Activated CD4-positive, alpha-beta T cell treated with anti-CD3 and anti-CD28 coated beads, Interleukin-2, amount 50 U/mL, for 48 hours (primary cell): ENCODE results near the gene TBX4.
A peak's percentile ranks its signal among the peaks of the same experiment; 100 is the strongest.

Experiments used
- DNase-seq, 2 experiments: peaks; one replicate each; pipeline ENCODE4 v3.0.0-alpha.2; 2020

Gene TBX4

DNA sequence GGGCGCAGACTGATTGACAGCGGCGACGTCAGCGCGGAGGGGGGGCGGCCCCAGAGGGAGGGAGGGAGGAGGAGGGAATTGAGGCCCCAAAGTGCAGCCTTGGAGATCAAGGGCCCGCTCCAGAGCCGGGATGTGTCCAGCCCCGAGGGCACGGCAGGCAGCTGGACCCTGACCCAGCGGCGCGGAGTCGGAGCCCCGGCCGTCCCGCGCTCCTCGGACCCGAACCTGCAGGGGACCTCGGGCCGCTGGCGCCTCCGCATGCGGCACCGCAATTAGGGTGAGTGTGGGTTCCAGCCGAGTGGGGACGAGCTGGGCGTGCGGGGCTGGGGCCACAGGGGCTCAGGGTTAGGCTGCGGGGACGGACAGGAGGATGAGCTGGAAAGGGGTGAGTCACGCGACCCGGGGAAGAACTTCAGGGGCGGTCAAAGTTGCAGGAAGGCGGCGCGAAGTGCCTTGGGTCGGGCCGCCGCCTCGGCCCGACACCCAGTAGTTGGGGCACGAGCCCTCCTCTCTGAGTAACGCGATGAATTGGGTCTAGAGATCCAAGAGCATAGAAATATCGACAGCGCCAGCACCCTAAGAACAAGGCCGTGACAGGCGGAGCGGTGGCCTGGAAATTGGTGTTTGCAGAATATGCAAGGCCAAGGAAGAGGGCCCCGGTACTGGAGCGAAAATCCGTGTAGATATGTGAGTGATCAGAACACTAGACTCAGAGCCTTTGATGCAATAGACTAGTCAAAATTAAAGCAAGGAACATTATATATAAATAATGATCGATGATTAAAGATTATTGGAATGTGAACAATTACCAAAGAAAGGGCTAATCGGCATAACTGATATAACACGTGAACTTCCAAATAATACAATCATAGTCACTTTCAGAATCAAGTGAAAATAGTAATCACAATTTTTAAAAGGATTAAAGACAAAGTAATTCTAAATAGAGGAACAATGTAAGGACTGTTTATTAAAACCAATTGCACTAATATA lies at the start of gene TBX4:
Gene TBX4, plus strand, starts transcription at position 122 of the 990 bp plus-strand sequence. CDS start 4,069 bp downstream, outside the sequence.
- no peak for DNase-seq

DNA sequence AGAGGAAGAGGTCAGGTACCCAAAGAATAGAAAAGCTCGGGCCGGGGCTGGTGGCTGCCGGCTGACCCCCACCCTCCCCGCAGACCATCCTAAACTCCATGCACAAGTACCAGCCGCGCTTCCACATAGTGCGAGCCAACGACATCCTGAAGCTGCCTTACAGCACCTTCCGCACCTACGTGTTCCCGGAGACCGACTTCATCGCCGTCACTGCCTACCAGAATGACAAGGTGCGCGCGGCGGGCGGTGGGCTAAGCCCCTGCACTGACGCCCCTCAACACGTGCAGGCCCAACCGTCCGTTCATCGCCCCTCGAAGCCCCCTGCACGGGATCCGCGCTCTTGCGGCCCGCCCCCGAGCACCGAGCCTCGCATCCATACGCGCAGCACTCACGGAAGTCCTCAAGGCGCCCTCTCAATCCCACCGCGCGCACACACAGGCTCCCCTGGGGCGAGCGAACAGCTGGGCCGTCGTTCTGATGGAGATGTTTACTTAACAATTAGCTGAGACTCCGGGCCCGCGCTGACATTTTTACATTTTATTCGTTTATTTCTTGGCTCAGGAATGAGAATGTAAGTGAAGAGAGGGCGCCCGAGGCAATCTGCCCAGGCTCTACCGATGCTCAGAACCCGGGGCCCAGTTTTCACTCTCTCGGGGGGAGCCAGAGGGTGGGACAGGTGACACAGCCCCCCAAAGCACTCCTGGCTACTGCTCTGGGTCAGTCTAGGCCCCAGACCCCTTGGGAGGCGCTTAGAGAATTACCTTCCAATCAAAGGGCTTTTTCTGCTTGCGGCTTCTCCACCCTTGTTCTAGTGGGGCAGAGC lies 49.0 kb upstream of the TBX4 start:
- DNase-seq = no peak

DNA sequence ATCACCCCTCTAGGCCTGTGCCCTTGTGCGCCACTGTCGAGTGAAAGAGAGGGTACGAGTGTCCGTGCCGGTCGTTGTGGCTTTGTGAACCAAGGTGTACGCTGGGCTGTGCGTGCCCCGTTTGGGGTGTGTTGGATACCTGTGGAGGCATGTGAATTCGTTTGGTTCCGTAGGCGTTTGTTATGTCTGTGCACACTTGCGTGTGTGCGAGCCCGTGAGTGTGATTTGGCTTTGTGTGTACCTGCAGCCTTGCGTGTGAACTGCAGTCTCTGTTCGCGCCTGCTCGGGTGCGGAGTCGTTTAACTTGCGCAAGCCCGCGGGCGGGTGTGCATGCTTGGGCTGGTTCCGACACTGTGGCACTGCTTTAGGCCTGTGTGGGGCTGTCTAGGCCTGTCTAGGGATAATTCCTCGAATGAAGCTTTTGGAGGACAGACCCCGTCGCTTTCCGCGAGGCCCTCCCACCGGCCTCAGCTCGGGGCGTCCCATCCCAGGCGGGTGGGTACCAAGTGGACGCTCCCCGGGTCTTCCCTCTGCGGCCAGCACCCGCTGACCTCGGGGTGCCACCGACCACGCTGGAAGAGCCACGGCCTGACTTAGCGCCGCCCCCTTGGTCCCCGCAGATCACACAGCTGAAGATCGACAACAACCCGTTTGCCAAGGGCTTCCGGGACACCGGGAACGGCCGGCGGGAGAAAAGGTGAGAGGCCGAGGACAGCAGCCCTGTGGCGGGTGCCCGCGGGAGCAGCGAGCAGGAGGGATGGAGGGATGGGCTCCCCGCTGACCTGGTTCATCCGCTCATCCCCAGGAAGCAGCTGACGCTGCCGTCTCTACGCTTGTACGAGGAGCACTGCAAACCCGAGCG lies 48.2 kb upstream of the TBX4 start:
- DNase-seq = no peak

DNA sequence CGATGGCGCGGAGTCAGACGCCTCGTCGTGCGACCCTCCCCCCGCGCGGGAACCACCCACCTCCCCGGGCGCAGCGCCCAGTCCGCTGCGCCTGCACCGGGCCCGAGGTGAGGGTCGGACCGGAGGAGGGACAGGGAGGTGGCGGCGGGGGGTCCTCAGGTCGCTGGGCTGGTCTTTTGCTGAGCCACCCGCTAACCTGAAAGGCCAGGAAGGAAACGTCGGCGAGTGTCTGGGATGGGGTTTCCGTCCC lies 47.6 kb upstream of the TBX4 start:
- DNase-seq = no peak

DNA sequence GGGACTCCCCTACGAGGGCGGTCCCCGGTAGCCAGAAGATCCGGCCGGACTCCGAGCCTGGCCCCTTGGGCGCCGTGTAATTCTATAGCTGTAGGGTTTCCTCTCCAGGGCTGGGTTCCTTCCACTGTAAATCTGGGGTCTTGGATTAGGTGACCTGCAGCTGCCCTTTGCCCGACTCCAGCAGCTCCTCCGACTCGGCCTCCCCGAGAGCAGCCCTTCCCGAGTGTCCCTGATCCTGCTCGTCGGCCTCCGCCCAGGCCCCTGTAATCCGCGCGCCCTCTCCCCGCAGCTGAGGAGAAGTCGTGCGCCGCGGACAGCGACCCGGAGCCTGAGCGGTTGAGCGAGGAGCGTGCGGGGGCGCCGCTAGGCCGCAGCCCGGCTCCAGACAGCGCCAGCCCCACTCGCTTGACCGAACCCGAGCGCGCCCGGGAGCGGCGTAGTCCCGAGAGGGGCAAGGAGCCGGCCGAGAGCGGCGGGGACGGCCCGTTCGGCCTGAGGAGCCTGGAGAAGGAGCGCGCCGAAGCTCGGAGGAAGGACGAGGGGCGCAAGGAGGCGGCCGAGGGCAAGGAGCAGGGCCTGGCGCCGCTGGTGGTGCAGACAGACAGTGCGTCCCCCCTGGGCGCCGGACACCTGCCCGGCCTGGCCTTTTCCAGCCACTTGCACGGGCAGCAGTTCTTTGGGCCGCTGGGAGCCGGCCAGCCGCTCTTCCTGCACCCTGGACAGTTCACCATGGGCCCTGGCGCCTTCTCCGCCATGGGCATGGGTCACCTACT lies 47.1 kb upstream of the TBX4 start:
- DNase-seq = no peak

DNA sequence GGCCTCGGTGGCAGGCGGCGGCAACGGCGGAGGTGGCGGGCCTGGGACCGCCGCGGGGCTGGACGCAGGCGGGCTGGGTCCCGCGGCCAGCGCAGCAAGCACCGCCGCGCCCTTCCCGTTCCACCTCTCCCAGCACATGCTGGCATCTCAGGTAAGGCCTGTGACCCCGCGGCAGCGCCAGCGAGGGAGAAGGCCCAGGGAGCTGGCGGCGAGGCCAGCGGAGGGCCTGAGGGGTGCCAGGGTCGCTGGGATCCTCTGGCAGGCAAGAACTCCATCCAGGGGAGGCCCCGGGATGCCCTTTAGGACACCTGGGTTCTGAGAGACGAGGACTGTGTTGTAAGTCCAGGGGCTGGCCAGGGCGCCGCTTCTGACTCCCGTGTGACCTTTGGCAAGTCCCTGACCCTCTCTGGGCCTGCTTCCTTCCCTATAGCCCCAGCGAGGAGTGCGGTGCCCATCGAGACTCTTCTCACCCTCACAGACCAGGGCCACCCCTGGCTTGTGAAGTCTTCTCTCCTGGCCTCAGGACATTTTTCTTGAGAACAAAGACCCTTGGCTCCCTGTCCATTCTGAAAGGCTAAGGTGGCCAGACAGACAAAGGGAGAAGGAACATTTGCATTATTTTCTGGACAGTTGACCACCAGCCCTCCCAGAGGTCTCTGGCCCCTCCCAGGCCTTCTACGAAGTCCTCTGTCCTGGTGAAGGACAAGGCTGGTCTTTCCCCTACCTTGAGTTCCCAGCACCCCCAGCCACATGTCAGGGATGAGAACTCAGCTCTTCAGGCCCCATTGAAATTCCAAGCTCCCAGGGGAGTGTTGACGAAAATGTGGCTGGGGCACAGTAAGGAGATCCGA lies 46.3 kb upstream of the TBX4 start:
- DNase-seq = no peak

DNA sequence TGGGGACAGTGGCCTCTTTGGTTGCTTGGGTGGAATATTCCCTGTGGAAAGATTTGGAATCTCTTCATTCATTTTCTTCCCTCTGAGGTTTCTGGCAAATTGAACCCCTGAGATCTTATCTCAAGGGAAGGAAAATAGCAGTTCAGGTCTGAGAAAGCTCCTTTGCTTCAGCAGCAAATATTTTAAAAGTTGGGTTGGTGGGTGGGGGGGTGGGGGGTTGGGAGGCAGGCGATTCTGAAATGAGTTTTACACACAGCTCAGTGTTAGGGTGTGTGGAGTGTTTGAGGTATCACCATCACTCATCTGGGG lies 45.7 kb upstream of the TBX4 start:
- no peak for DNase-seq

DNA sequence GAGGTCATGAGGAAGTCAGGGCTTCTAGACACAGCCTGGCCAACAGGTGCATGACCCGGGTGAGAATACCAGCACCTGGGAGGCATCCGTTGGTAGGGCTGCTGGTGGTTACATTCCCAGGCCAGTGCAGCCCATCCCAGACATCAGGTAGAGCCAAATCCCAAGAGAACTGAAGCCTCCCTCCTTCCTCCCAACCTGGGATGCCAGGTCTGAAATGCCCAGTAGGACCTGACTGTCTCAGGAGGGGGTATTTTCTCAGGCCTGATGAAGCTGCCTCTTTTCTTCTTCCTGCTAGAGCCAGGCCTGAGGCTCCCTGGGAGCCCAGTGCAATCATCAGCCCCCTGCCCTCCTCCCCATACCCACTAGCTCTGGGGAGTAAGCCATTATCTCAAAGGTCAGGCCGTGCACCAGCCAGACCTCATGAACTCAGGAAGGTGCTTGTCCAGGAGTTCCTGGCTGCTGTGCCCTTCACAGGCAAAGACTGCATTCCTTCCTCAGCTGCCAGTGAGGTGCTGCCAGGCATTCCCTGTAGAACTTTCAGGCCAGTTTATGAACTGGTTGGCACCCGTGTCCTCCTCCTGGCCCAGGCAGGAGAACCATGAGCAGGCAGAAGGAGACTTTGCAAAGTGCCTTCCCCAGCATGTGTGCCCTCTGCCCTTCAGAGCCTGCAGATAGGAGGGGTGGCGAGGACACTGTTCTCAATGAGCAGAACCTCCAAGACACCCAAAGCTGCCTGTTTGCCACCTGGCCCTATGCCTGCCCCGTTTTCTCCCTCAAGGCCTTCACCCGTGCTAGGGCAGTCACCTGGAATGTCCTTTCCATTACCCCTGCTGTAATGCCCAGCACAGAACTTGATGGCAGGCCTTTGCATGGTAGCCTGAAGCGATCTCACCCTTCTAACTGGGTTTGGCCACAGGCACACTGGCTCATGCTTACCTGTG lies 45.0 kb upstream of the TBX4 start:
- DNase-seq = no peak

DNA sequence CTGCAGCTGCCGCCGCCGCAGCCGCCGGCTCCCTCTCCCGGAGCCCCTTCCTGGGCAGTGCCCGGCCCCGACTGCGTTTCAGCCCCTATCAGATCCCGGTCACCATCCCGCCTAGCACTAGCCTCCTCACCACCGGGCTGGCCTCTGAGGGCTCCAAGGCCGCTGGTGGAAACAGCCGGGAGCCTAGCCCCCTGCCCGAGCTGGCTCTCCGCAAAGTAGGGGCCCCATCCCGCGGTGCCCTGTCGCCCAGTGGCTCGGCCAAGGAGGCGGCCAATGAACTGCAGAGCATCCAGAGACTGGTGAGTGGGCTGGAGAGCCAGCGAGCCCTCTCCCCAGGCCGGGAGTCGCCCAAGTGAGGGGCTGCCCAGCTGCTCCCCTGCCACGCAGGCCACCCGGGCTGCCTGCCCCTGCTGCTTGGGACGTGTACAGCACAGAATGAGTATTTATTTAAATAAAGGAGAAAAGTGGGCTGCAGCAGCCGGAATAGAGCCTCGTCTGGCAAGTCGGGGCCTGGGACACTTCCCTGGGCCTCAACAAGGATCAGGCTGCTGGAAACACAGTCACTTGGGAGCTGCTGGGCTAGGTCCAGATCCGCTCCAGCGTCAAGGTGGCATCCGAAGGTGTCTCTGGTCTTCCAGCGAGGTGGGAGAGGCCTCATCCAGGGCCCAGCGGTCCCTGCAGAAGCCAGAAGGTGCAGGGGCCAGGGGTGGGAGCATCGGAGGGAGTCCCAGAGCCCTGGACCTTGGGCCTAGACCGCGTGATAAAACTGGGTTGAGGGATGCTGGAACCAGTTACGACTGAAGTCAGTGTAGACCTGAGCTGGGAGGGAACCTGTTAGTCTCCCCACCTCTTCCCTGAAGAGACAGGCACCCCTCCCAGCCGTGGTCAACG lies 43.8 kb upstream of the TBX4 start:
- DNase-seq = no peak

DNA sequence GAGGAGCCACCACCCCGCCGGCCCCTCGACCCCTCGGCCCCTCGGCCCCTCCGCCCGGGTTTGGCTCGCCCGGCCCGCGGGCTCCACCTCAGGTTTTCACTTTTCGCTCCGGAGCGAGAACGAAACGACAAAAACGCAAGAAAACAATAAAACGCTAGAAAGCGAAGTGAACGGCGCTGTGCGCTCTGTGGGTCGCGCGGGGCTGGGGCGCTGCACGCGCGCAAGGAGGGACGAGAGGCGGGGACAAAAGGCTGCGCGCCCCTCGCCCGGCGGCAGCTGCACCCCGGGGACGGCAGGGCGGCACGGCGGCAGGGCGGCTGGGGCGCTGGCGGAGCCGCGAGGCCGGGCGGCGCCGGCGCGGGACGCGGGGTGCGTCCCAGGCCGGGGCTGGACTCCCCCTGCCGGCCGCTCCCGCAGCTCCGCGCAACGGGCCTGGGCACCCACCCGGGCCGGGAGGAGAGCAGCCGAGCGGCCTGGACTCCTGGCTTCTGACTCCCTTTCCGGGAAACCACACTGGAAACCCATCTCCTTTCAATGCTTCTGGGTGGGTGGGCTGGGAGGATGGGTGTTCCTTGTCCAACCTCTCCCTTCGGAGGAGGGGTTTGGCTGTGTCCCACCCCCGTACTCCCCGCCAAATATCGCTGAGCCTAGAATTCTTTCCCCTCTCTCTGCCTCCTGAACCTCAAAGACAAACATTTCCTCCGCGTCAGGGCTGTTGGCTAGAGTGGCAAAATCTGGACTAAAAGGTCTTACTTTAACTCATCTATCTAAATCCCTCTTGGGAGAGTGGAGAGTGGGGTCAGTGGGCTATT lies 42.7 kb upstream of the TBX4 start:
- DNase-seq = peak in 1 of 2 experiments; percentile 53

DNA sequence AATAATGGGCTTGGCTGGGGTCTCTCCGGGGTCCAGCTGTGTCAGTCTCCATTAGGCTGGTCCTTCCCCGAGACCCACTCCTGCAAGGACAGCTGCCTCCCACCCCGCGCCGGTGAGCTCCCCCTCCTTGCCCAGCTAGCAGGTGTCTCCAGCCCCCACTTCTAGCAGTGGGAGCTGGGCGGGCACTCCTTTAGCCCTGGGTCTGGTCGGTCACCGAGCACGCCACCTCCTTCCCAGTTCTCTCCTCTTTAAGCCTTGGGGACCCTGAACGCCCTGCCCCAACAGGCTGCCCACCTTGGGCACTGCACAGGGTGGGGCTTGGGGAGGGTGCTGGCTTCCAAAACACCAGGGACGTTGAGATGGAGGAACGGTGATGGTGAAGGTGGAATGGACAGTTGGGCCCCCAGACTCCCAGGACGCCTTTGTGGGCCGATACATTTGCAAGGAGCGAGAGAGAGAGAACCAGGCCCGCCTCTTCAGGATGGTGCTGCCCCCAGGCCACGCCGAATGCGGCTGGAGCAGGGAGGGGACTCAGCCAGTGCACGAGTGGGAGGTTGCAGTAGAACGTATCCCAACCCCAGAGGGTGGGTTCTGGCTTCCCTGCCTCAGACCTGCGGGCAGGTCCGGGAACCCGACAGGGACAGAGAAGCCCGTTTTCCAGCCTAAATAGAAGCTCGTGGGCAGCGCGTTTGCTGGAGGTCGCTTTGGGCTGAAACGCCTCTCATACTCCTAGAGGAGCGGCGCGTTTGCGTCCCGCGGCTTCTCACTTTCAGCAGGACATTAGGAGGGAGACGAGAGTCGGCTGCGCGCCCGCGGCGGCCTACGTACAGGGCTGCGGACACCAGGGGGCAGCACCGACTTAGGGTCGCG lies 41.8 kb upstream of the TBX4 start:
- DNase-seq = peak; percentile 75 to 81

DNA sequence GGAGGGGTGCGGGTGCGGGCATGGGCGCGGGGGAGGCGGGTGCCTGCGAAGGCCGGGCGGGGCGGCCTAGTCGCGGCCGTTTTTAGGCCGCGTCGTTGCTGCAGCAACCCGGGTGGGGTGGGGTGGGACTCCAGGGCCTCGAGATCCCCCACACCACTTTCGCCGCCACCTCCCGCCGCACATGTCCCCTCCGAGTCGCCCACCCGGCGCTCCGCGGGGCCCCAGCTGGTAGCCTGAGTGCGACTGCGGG lies 41.3 kb upstream of the TBX4 start:
- DNase-seq = no peak

DNA sequence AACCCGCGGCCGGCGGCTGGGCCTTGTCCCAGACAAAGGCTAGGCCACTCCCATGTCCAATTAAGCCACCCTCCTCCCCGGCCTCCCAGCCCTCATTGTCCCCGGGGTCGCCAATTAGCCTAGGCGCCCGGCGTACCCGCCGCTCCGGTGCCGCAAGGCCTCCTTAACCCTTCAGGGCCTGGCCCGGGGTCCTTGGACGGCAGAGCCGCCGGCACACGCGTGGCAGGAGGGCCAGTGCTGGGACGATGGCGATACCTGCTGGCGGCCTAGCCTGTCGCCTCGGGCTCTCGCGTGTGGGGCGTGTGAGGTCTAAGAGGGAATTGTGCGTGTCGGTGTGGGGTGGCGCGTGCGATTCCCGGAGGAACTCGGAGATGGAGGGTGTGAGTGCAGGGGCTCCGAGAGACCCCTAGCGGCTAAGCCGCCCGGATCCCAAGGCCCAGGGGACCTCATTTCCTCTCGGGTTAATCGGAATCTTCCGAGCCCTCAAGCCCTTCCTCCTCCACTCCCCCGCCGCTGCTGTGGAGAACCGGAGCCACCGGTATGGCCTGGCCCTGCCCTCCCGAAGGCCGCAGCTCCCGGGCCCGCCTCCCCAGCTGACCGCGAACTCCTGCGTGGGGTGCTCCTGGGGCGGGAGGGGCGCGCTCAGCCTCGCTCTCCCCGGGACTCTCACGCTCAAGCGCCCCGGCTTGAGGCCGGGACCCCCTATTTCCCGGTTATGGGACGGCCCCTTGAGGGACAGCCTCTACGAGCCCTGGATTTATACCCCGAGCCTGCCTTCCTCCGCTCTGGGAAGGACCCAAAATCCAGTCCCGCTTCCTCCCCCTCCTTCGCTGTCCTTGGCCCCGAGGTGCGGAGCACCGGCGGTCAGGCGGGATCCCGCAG lies 40.7 kb upstream of the TBX4 start:
- DNase-seq = no peak

DNA sequence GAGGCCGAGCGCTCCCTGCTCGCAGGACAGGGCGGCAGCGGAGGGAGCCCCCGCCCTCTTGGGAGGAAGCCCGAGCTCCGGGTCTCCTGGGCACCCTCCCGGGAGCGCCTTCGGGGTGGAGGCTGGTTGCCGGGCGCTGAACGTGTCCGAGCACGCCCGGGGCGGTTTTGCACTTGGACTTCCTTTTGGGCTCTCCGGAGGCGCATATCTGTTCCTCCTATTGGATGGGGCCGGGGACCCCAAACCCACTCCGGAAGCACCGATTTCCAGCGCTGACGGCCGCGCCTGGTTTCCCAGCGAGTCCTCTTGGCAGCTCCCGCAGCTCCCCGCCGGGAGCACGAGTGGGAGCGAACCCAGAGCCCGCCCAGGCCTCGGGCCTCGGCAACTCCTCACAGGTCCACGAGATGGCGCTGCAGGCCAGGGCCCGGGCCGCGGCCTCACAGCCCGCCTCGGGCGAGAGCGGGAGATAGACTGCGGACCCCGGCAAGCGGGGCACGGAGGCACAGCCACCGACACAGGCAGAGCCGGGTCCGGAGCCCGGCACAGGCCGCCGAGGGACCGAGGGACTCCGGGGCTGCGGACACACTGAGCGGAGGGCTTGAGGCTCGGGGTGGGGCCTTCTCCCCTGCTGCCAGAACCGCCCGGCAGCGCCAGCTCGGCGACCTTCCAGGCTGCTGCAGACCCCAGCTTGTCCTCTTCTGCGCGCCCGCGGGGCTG lies 39.9 kb upstream of the TBX4 start:
- DNase-seq = peak; percentile 76 to 81

DNA sequence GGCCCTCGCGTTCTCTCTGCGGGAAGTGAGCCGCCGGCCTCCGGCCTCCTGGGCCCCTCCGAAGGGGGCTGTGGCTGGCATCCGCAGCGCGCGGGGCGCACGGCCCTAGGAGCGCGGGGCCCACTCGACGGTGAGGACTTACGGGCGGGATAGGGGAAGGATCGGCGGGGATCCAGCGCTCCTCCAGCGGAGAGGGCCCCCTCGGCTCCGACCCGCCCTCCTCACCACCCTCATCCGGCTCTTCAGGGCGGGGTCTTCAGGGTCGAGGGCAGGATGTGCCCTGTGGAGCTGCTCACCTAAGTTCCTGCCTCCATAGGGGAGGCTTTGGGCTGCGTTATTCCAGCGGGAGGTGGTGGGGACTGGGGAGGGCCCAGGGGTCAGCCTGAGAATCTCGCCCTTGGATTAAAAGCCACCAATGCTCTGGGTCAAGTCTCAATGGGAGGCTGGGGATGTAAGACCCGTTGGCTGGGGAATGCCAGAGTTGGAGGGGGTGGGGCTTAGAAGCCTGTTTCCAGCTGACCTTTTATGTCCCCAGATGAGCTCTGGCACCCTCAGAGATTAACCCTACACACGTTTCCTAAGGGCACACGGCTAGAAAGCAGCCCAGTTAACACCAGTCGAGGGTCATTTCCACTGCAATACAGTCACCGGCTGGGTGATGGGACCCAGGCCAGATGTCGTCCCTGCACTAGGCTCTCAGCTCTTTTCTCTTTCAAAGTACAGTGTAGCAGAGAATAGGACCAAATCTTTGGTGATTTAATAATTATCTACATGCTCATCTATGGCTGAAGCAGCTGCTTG lies 39.2 kb upstream of the TBX4 start:
- no peak for DNase-seq
